KOPT-K1 (cell line): ENCODE data around the gene ACSF3.
A peak's percentile ranks its signal among the peaks of the same experiment; 100 is the strongest.

Source experiments
- H3K27ac ChIP-seq: fragments of 200-600 bp; sonication (generic); 2 replicates; pipeline ENCODE4 v1.5.1; 2016; ENCODE audit warnings: antibody characterized with exemption, mild to moderate bottlenecking, low read depth, low read length; ENCODE audit not compliant: poor library complexity, severe bottlenecking
- H3K36me3 ChIP-seq: fragments of 200-600 bp; sonication (generic); 2 replicates; pipeline ENCODE4 v1.5.1; 2017; ENCODE audit warnings: antibody characterized with exemption, mild to moderate bottlenecking, low read length, moderate library complexity; ENCODE audit not compliant: insufficient read depth
- H3K9me3 ChIP-seq: fragments of 200-600 bp; sonication (generic); 2 replicates; pipeline ENCODE4 v1.5.1; 2017; ENCODE audit warnings: antibody characterized with exemption, low read length, mild to moderate bottlenecking; ENCODE audit not compliant: insufficient read depth, poor library complexity, severe bottlenecking

Gene ACSF3

GRCh38 chr16:89093602-89094251, at the start of gene ACSF3:
Gene ACSF3, plus strand, starts transcription at chr16:89093852. Its CDS starts 6,830 bp downstream, at chr16:89100682.
- H3K27ac ChIP-seq, result peak within 1 kb of the TSS; percentile 93
- no peaks in the 10 kb centered on the region for H3K9me3 ChIP-seq
- peaks cover 4% of the 10 kb centered on the region; the same call in 1 of the 2 replicates for H3K36me3 ChIP-seq

- H3K27ac ChIP-seq, result no peak overlapping the region
- H3K9me3 ChIP-seq, result no peaks in the 10 kb centered on the region
- peaks cover 11% of the 10 kb centered on the region; the same call in 1 of the 2 replicates for H3K36me3 ChIP-seq
Observed at GRCh38 chr16:89044418-89045180, 49.1 kb upstream of the ACSF3 start.

GRCh38 chr16:89045181-89045815, 48.4 kb upstream of the ACSF3 start:
- Histone ChIP-seq H3K27ac (no peak overlapping the region), H3K36me3 (peaks cover 11% of the 10 kb centered on the region; the same call in 1 of the 2 replicates), H3K9me3 (no peaks in the 10 kb centered on the region)

- no peaks in the 10 kb centered on the region for H3K9me3 ChIP-seq
- peaks cover 11% of the 10 kb centered on the region; the same call in 1 of the 2 replicates for H3K36me3 ChIP-seq
- H3K27ac ChIP-seq, result no peak overlapping the region
Observed at GRCh38 chr16:89045881-89046280, 47.8 kb upstream of the ACSF3 start.

GRCh38 chr16:89046491-89046890, 47.2 kb upstream of the ACSF3 start:
- peaks cover 11% of the 10 kb centered on the region; the same call in 1 of the 2 replicates for H3K36me3 ChIP-seq
- H3K27ac ChIP-seq, result no peak overlapping the region
- no peaks in the 10 kb centered on the region for H3K9me3 ChIP-seq

GRCh38 chr16:89047331-89048089, 46.1 kb upstream of the ACSF3 start:
- Histone ChIP-seq H3K9me3 (no peaks in the 10 kb centered on the region), H3K27ac (no peak overlapping the region), H3K36me3 (peaks cover 11% of the 10 kb centered on the region; the same call in 1 of the 2 replicates)

GRCh38 chr16:89048090-89048725, 45.4 kb upstream of the ACSF3 start:
- Histone ChIP-seq H3K9me3 (no peaks in the 10 kb centered on the region), H3K36me3 (peaks cover 11% of the 10 kb centered on the region; the same call in 1 of the 2 replicates)

GRCh38 chr16:89048871-89049422, 44.7 kb upstream of the ACSF3 start:
- peaks cover 11% of the 10 kb centered on the region; the same call in 1 of the 2 replicates for H3K36me3 ChIP-seq
- no peaks in the 10 kb centered on the region for H3K9me3 ChIP-seq
- no peak overlapping the region for H3K27ac ChIP-seq

More at GRCh38 chr16:89048090-89048725, 45.4 kb upstream of the ACSF3 start:
- H3K27ac ChIP-seq, result no peak overlapping the region

GRCh38 chr16:89049484-89050118, 44.1 kb upstream of the ACSF3 start:
- H3K27ac ChIP-seq, result no peak overlapping the region
- H3K9me3 ChIP-seq, result no peaks in the 10 kb centered on the region

GRCh38 chr16:89050119-89050867, 43.4 kb upstream of the ACSF3 start:
- no peak overlapping the region for H3K27ac ChIP-seq
- no peaks in the 10 kb centered on the region for H3K9me3 ChIP-seq
- peaks cover 11% of the 10 kb centered on the region; the same call in 1 of the 2 replicates for H3K36me3 ChIP-seq

More at GRCh38 chr16:89049484-89050118, 44.1 kb upstream of the ACSF3 start:
- peaks cover 11% of the 10 kb centered on the region; the same call in 1 of the 2 replicates for H3K36me3 ChIP-seq

- no peaks in the 10 kb centered on the region for H3K9me3 ChIP-seq
- peaks cover 11% of the 10 kb centered on the region; the same call in 1 of the 2 replicates for H3K36me3 ChIP-seq
Observed at GRCh38 chr16:89050868-89051311, 42.8 kb upstream of the ACSF3 start.

GRCh38 chr16:89051521-89052166, 42.0 kb upstream of the ACSF3 start:
- Histone ChIP-seq H3K36me3 (peaks cover 11% of the 10 kb centered on the region; the same call in 1 of the 2 replicates), H3K27ac (peak overlapping the region; percentile 66), H3K9me3 (no peaks in the 10 kb centered on the region)

More at GRCh38 chr16:89050868-89051311, 42.8 kb upstream of the ACSF3 start:
- no peak overlapping the region for H3K27ac ChIP-seq
